NCI-H526 (cell line): ENCODE results near the gene ANKRD11.
"Not testable (repeated sequence)": the region's sequence is repeated elsewhere in the genome, so short reads cannot be mapped to it uniquely, and the experiment has no call there.

Experiments used
- DNase-seq, 2 experiments: peaks; one replicate each; lab custom pipeline; 2025; lab: John Stamatoyannopoulos, UW

Gene ANKRD11

GRCh38 chr16:89478576-89479221 lies 11.7 kb downstream of the ANKRD11 start:
- DNase-seq = no peak

DNA sequence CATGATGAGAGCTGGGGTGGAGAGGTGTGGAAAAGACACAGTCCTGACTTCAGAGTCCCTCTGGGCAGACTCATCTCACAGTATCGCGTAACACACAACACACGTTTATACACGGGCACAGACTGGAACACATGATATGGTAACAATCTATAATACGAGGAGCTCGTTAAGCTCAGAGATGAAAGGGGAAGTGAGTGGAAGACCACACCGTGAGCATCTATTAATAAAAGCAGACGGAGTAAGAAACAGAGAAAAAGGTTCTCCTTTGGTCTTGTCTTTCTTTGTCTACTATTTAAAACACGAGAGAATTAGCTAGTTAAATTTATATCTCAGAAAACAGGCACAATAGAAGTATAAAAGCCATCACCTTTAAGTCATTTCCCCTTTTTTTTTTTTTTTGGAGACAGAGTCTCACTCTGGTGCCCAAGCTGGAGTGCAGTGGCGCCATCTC lies 13.5 kb downstream of the ANKRD11 start:
- peak; percentile 21 to 38 for DNase-seq

DNA sequence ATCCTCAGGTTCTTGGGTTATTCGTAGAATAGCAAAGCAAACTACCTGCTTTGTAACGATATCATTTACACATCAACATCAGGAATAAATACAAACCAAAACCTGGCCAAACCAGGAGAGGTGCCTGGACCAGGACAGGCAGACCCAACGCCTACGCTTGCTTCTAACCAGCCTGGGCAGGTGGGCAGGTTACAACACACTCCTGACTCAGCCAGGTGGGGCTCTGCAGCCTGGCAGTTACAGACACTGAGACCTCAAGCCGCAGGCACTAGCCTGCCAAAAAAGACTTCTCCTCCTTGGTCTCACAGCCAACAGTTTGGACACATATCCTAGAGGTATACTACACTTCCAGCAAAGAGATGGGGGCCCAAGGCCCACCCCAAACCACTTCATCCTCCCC lies 14.0 kb downstream of the ANKRD11 start:
- DNase-seq = peak; percentile 22 to 39

GRCh38 chr16:89475144-89475543 lies 15.2 kb downstream of the ANKRD11 start:
- DNase-seq = no peak

GRCh38 chr16:89473791-89474414 lies 16.5 kb downstream of the ANKRD11 start:
- no peak for DNase-seq

GRCh38 chr16:89473136-89473712 lies 17.1 kb downstream of the ANKRD11 start:
- no peak for DNase-seq

DNA sequence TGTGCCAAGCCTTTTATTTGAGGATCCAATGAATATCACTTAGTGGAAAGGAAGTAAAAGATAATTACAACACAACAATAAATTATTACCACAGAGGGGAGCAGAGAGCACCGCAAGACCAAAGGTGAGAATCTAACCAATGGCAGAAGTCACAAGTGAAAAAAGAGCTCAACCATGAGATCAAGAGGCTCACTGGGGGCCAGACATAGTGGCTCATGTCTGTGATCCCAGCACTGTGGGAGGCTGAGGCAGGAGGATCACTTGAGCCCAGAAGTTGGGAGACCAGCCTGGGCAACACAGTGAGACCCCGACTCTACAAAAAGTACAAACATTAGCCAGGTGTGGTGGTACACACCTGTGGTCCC lies 17.7 kb downstream of the ANKRD11 start:
- no peak for DNase-seq

GRCh38 chr16:89467382-89467781 lies 23.0 kb downstream of the ANKRD11 start:
- no peak for DNase-seq

DNA sequence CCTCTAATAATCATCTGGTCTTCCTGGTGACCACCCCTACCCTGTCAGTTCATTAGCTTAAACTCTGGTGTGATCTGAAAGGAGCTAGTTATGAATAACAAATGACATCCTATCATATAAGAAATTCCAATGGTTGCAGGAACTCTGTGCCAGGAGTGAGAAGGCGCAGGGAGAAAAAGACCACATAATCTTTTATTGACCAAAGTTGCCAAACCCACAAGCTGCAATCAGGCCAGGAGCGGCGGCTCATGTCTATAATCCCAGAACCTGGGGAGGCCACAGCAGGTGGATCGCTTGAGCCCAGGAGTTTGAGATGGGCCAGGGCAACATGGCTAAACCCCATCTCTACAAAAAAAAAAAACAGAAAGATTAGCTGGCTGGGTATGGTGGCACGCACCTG lies 23.4 kb downstream of the ANKRD11 start:
- no peak for DNase-seq

GRCh38 chr16:89463312-89463711 lies 27.0 kb downstream of the ANKRD11 start:
- not testable (repeated sequence) for DNase-seq

- DNase-seq = not testable (repeated sequence)
Observed at GRCh38 chr16:89462639-89463038, 27.7 kb downstream of the ANKRD11 start.

- DNase-seq = not testable (repeated sequence)
Observed at GRCh38 chr16:89461890-89462289, 28.5 kb downstream of the ANKRD11 start.

DNA sequence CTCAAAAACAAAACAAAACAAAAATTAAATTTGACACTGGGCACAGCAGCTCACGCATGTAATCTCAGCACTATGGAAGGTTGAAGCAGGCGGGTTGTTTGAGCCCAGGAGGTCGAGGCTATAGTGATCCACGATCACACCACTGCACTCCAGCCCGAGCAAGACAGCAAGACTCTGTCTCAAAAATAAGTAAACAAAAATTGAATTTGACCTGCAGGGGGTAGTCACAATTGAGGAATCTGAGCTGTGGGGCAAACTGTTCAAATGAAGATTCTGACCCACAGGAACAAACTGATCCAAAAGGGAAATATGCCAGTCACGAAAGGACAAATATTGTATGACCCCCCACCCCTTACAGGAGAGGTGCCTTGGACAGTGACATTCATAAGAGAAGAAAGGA lies 29.8 kb downstream of the ANKRD11 start:
- DNase-seq = no peak

GRCh38 chr16:89458967-89459366 lies 31.4 kb downstream of the ANKRD11 start:
- no peak for DNase-seq

DNA sequence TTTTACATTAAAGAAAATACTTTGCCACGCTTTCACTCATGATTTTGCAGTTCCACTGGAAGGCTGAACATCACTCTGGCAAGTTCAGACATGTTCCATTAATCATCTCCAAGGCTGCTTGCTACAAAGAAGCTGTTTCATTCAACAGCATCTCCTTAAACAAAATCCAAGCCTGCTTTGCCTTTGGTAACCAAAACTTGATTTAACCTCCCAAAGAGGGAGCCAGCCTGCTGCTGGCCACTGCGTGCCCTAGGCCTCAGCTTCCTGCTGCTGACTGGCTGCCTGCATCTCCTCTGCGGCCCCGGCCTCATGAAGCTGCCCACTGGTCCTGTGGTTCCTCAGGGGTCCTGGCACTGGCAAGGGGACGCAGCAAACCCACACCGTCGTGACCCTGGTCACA lies 31.8 kb downstream of the ANKRD11 start:
- DNase-seq = no peak

DNA sequence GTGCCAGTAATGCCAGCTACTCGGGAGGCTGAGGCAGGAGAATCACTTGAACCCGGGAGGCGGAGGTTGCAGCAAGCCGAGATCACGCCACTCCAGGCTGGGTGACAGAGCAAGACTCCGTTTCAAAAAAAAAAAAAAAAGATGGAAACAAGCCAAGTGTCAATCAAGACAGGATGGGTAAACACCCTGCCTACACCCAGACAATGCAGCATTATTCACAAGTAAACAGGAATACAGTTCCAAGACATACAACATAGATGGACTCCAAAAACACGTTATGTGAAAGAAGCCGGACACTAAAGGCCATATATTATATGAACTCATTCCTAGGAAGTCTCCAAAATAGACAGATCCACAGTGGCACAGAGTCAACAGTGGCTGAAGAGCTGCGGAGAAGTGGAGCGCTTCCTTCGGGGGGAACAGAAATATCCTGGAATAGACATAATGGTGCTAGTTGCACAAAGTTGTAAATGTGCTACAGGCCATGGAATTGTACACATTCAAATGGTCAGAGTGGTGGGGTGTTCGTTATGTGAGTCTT lies 33.9 kb downstream of the ANKRD11 start:
- no peak for DNase-seq

- DNase-seq = no peak
Observed at GRCh38 chr16:89455692-89456091, 34.7 kb downstream of the ANKRD11 start.

DNA sequence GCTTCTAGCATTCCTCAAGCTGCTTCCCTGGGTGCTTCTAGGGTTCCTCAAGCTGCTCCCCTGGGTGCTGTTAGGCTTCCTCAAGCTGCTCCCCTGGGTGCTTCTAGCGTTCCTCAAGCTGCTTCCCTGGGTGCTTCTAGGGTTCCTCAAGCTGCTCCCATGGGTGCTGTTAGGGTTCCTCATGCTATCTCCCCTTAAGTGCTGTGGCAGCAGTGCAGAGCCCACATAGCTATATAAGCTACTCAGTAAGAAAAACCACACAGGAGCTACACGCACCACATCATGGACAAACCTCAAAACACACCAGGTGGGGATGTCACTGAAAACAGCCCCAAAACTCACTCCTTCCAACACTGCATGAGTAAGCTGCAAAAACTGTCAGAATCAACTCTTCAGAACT lies 35.2 kb downstream of the ANKRD11 start:
- DNase-seq = no peak

- not testable (repeated sequence) for DNase-seq
Observed at GRCh38 chr16:89454378-89455125, 35.8 kb downstream of the ANKRD11 start.

DNA sequence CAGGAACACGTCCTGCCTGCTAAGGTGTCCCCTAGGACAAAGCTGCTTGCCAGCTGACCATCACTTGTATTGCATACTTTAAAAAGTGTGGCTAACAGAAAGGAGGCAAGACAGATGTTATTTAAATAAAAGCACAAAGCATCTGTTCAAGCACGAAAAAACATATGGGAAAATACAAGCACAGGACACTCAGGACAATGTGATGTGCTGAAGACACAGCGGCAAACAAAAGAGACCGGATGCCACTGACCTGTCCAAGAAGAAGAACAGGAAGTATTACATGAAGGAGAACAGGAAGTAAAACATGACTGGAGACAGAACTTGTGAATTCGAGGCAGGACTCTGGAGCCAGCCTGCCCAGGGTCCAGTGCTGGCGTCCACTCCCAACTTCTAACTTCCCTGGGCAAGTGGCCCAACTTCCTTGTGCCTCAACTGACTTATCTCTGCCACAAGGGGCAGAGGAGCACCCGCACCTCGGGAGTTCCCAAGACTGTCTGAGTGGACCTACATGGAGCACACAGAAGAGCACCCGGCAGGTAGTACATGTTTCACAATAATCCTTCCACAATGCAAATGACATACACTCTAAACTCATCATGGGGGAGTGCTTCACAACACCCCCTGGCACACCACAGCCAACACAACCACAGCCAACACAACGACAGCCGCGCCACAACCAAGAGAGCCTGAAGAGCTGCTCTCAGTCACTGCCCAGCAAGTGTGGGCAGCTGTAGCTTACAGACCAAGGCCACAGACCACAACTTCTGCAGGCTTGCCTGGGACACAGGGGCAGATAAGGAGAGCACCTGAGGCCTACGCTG lies 36.6 kb downstream of the ANKRD11 start:
- DNase-seq = no peak

- DNase-seq = no peak
Observed at GRCh38 chr16:89452925-89453324, 37.4 kb downstream of the ANKRD11 start.

DNA sequence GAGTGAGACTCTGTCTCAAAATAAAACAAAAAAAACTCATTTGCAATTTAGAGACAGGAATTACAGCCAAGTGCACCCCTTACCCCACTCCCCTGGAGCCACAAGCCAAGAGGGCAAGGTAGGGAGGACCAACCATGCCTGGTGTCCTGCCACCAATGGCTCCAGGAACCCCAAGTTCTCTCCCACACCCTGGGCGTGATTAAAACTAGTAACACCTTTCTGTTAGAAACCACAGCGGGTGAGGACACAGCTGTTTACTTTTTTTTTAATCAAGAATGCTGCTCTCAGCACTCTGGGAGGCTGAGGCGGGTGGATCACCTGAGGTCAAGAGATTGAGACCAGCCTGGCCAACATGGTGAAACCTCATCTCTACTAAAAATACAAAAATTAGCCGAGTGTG lies 38.1 kb downstream of the ANKRD11 start:
- no peak for DNase-seq
